ENCODE measurements around the gene BRS3.

GRCh38 chrX:136457303-136457917 is 30.3 kb upstream of the BRS3 start:
- TF ChIP-seq CTCF (conservative IDR thresholded peaks at IDR 0.05; ENCODE audit: low read depth in 2 of 2) = no peak
- no peak for TF ChIP-seq EZH2 (IDR thresholded peaks at IDR 0.05; ENCODE audit: low read depth, unreplicated experiment)
- TF ChIP-seq REST (IDR thresholded peaks at IDR 0.05; ENCODE audit: unreplicated experiment) = no peak
- no peak for TF ChIP-seq ETS1 (IDR thresholded peaks at IDR 0.05)
- TF ChIP-seq EZH2phosphoT487 (IDR thresholded peaks at IDR 0.05; ENCODE audit: unreplicated experiment) = no peak
- no peak for TF ChIP-seq CREB1 (CRISPR knock-in tag; IDR thresholded peaks at IDR 0.05; ENCODE audit: low read depth)
- no peak for TF ChIP-seq POLR2AphosphoS5 (IDR thresholded peaks at IDR 0.05; ENCODE audit: low read depth)
